ENCODE data around the gene NDUFB3.

NDUFB3 gene

GRCh38 chr2:201130524-201131186 lies 58.9 kb downstream of the NDUFB3 start:
- DNase-seq: no peak

GRCh38 chr2:201132518-201132917 lies 60.7 kb downstream of the NDUFB3 start:
- no peak for DNase-seq
